HG02840 (cell line): ENCODE results near the gene GNB4.

ENCODE experiments used
- ATAC-seq: cut with Tn5 transposase; IDR thresholded peaks from one replicate; pipeline ENCODE4 v1.9.1; 2021; ENCODE audit warnings: mild to moderate bottlenecking, moderate library complexity, moderate number of reproducible peaks; ENCODE audit not compliant: unreplicated experiment, low FRiP score

The GNB4 gene

GRCh38 chr3:179373938-179374337 lies 77.3 kb downstream of the GNB4 start:
- no peak for ATAC-seq

GRCh38 chr3:179369621-179370020 lies 81.6 kb downstream of the GNB4 start:
- ATAC-seq: no peak

- no peak for ATAC-seq
Measured at GRCh38 chr3:179363332-179363731, 87.9 kb downstream of the GNB4 start.

- ATAC-seq: no peak
Measured at GRCh38 chr3:179355996-179356395, 95.3 kb downstream of the GNB4 start.

- ATAC-seq: peak; percentile 58
Measured at GRCh38 chr3:179348325-179349013, 102.8 kb downstream of the GNB4 start.

GRCh38 chr3:179347345-179348194 lies 103.7 kb downstream of the GNB4 start, which contains the start of gene MFN1:
Gene MFN1 (plus strand): TSS chr3:179347709. CDS start chr3:179348852, 1,143 bp downstream.
- ATAC-seq: peak; percentile 93
